Omental fat pad (tissue), 4 donors: ENCODE measurements around the gene VWA8. TPM values are rescaled to one million over a fixed set of nuclear protein-coding genes. Genes with fewer than 3 reads are reported as not detected.

Source experiments
- ATAC-seq: fragments of 150-250 bp; one replicate; pipeline ENCODE4 v1.9.1; 2016; ENCODE audit warnings: mild to moderate bottlenecking, moderate library complexity; ENCODE audit not compliant: low FRiP score
- DNase-seq: peaks from one replicate; pipeline ENCODE4 v3.0.0-alpha.2; 2019; ENCODE audit warnings: low spot score
- total RNA-seq, 4 donors: library from RNA; depleted of rRNA; stranded (reverse); fragments of >200 nt; gene quantifications; one replicate each; pipeline ENCODE4 v1.1.0, GENCODE V29; 2016
- TF ChIP-seq, protein P1 (sequence below), 3 donors: fragments of 450-650 bp; IDR thresholded peaks; one replicate each; pipeline ENCODE4 v1.5.1; 2016 to 2017; ENCODE audit warnings: antibody characterized with exemption in 3 of 3, mild to moderate bottlenecking in 3 of 3, moderate library complexity in 2 of 3

VWA8 gene
- total RNA-seq, 4 donors from 2014 or later, result 12.4 to 24.7 (median 18.3) TPM

DNA sequence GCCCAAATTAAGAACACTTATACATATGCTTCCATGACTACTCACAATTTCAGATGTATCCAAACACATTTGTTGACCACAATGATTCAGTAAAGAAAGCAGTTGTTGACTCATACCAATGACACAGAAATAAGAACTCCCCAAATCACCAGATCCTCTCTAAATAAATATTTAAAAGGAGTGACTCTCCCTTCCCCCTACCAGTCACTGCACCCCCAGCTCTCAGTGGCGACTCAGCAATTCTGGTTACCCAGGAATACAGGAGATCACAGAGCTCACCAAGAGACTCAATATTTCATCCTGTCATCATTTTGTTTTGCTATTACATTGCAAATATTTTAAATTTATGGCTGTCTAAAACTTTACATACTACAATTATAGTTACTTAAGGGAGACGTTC, 372.0 kb downstream of the VWA8 start:
- DNase-seq, result no peak
- peak; percentile 51 for ATAC-seq
- TF ChIP-seq, protein P1, sequence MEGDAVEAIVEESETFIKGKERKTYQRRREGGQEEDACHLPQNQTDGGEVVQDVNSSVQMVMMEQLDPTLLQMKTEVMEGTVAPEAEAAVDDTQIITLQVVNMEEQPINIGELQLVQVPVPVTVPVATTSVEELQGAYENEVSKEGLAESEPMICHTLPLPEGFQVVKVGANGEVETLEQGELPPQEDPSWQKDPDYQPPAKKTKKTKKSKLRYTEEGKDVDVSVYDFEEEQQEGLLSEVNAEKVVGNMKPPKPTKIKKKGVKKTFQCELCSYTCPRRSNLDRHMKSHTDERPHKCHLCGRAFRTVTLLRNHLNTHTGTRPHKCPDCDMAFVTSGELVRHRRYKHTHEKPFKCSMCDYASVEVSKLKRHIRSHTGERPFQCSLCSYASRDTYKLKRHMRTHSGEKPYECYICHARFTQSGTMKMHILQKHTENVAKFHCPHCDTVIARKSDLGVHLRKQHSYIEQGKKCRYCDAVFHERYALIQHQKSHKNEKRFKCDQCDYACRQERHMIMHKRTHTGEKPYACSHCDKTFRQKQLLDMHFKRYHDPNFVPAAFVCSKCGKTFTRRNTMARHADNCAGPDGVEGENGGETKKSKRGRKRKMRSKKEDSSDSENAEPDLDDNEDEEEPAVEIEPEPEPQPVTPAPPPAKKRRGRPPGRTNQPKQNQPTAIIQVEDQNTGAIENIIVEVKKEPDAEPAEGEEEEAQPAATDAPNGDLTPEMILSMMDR (IDR thresholded peaks at IDR 0.05), result no peak

DNA sequence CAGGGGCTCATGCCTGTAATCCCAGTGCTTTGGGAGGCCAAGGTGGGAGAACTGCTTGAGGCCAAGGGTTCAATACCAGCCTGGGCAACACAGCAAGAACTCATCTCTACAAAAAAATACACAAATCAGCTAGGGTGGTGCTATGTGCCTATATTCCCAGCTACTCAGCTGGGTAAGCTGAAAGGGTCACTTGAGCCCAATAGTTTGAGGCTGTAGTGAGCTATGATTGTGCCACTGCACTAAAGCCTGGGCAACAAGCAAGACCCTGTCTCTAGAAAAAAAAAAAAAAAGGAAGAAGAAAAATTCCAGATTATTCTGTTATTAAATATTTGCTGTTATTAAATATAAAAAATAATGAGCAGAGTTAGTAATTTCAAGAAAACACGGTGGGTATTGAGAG, 372.5 kb downstream of the VWA8 start:
- DNase-seq (no peak), ATAC-seq (no peak)
- TF ChIP-seq, protein P1 (IDR thresholded peaks at IDR 0.05), result no peak

DNA sequence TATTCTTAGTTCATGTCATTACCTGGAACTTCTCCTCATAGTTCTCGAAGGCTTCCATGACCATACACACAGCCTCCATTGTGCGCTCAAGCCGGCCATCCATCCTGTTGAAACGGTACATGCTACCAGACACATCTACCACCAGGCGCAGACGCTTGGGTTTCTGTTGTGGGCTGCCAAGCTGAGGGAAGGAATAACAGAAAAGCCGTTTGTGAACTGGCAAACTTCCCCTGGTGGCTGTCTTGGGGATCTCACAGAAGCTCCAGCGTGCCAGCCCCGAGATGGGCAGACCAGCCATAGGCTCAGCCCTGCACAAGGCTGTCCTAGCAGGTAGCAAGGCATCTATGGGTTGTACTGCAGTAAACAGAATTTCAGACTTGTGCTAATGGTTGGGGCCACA, 373.4 kb downstream of the VWA8 start:
- no peak for DNase-seq
- ATAC-seq, result no peak
- TF ChIP-seq, protein P1 (IDR thresholded peaks at IDR 0.05), result no peak

DNA sequence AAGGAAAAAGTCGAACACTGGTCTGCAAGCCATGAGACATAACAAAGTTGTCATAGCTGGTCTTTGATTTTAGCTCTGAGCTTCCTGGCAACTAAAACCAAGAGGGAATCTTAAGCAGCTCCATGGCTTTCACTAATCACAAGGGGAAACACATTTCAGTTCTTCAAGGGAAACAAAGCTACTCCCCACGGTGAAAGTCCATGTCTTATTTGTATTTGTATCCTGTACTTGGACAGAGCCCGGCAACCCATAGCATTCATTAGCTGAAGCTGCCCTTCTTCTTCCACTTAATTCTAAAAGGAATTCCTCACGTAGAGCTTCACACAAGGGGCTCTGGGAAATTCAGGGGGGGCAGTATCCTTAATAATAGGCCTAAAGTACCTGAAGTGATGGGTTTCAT, 374.7 kb downstream of the VWA8 start:
- TF ChIP-seq, protein P1 (IDR thresholded peaks at IDR 0.05), result no peak
- ATAC-seq (no peak), DNase-seq (no peak)

DNA sequence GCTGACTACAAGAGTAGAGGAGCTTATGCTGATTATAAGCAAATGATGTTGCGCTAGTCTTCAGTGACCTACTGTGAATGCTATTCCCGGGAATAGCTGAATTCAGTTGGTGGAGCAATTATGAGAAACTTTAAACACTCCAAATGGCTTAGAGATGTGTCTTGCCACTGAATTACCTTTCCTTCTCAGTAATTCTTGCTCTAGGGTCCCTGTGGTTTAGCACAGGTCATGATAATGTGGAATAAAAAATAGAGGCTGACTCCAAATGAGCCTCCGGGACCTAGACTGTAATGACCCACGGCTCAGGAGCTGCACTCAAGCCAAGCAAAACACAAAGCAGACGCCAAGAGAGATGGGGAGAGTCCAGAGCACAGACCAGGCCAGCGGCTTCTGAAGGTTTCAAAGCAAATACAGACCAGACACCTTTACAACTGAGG, 378.9 kb downstream of the VWA8 start:
- ATAC-seq (no peak), DNase-seq (no peak)
- TF ChIP-seq, protein P1 (IDR thresholded peaks at IDR 0.05), result no peak

DNA sequence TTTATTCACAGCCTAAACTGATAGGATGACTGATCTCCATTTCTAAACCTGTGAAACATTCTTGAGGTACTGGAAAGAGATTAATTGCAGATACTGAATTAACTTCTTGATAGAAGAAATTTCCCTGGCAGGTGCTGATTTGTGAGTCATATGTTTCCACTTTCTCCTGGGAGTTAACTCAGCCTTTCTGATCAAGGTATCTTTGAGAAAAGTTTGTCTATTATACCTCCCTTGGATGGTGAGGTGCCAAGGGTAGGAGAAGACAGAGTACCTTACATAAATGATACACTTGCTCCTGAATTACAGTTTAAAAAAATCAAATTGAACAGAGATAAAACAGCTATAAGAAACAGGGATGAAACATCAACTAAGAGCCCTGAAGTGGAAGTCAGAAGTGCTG, 380.6 kb downstream of the VWA8 start:
- ATAC-seq (no peak), DNase-seq (no peak)
- TF ChIP-seq, protein P1 (IDR thresholded peaks at IDR 0.05), result no peak

DNA sequence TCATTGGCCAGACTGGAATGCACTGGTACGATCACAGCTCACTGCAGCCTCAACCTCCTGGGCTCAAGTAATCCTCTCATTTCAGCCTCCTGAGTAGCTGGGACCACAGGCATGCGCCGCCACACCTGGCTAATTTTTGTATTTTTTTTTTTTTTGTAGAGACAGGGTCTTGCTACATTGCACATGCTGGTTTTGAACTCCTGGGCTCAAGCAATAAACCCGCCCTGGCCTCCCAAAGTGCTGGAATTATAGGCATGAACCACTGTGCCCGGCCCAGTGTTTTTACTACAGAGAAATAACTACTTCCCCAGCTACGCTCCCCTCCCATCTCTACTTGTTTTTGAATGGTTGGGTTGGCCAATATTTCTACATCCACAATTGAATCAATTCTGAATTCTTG, 381.0 kb downstream of the VWA8 start:
- DNase-seq, result no peak
- ATAC-seq, result no peak
- TF ChIP-seq, protein P1 (IDR thresholded peaks at IDR 0.05), result no peak
